LNCaP clone FGC (cell line): Measurements from ENCODE around the gene ST6GAL1.

ENCODE experiments used
- DNase-seq: peaks from one replicate; pipeline ENCODE4 v3.0.0-alpha.2; 2011; ENCODE audit warnings: low read depth
- H3K4me3 ChIP-seq: 2 replicates; pipeline ENCODE4 v1.5.1; 2011; ENCODE audit warnings: mild to moderate bottlenecking, low read depth, low read length, control low read depth
- CTCF ChIP-seq: IDR thresholded peaks from 2 replicates; pipeline ENCODE4 v1.5.1; 2012; ENCODE audit warnings: mild to moderate bottlenecking; ENCODE audit not compliant: control insufficient read depth, insufficient read depth; ENCODE audit errors: extremely low read depth

ST6GAL1 gene

GRCh38 chr3:186920301-186920700 is 10.0 kb upstream of the ST6GAL1 start:
- TF ChIP-seq CTCF = no peak
- DNase-seq = no peak
- H3K4me3 ChIP-seq = no peak overlapping the region

GRCh38 chr3:186920796-186921195 is 9.5 kb upstream of the ST6GAL1 start:
- H3K4me3 ChIP-seq = no peak overlapping the region
- TF ChIP-seq CTCF = no peak
- DNase-seq = no peak

GRCh38 chr3:186921578-186921977 is 8.7 kb upstream of the ST6GAL1 start:
- no peak for DNase-seq
- no peak overlapping the region for H3K4me3 ChIP-seq
- TF ChIP-seq CTCF = no peak

GRCh38 chr3:186922224-186922623 is 8.1 kb upstream of the ST6GAL1 start:
- no peak for TF ChIP-seq CTCF
- no peak for DNase-seq
- H3K4me3 ChIP-seq = no peak overlapping the region

GRCh38 chr3:186922790-186923189 is 7.5 kb upstream of the ST6GAL1 start:
- TF ChIP-seq CTCF = no peak
- DNase-seq = no peak
- H3K4me3 ChIP-seq = no peak overlapping the region

- TF ChIP-seq CTCF = no peak
- DNase-seq = no peak
- H3K4me3 ChIP-seq = no peak overlapping the region
These were observed 7.1 kb upstream of the ST6GAL1 start for GRCh38 chr3:186923241-186923640.

GRCh38 chr3:186925826-186926225 is 4.5 kb upstream of the ST6GAL1 start:
- H3K4me3 ChIP-seq = no peak overlapping the region
- DNase-seq = no peak
- no peak for TF ChIP-seq CTCF
